ENCODE measurements around the gene CALU.
A peak's percentile ranks its signal among the peaks of the same experiment; 100 is the strongest.

The CALU gene

GRCh38 chr7:128737867-128738385 lies 1.2 kb upstream of the CALU start:
- no peak overlapping the region for H3K4me3 ChIP-seq (ENCODE audit: low read depth in 1 of 2, low read length in 2 of 2)
- peak overlapping the region; percentile 96 for H3K27ac ChIP-seq (ENCODE audit: low read length)

GRCh38 chr7:128738570-128739047 lies 550 bp upstream of the CALU start:
- peaks cover 11 to 18% of the 10 kb centered on the region in 2 donors for H3K4me1 ChIP-seq (ENCODE audit: control insufficient read depth in 1 of 2, insufficient read depth in 2 of 2, low read length in 2 of 2)
- H3K27ac ChIP-seq (ENCODE audit: low read length) = peak overlapping the region; percentile 96
- no peaks in the 10 kb centered on the region for H3K27me3 ChIP-seq (ENCODE audit: low read depth, low read length)
- H3K9me3 ChIP-seq (ENCODE audit: control insufficient read depth in 1 of 2, low read length in 2 of 2) = no peaks in the 10 kb centered on the region
- H3K36me3 ChIP-seq (ENCODE audit: control insufficient read depth in 1 of 2, insufficient read depth in 2 of 2, low read length in 2 of 2) = peaks cover 0 to 22% of the 10 kb centered on the region in 2 donors
- peak overlapping the region; percentile 69 to 97 for H3K4me3 ChIP-seq (ENCODE audit: low read depth in 1 of 2, low read length in 2 of 2)

More at GRCh38 chr7:128737867-128738385, 1.2 kb upstream of the CALU start:
- Histone ChIP-seq H3K4me1 (ENCODE audit: control insufficient read depth in 1 of 2, insufficient read depth in 2 of 2, low read length in 2 of 2) (peaks cover 11 to 18% of the 10 kb centered on the region in 2 donors), H3K27me3 (ENCODE audit: low read depth, low read length) (no peaks in the 10 kb centered on the region), H3K36me3 (ENCODE audit: control insufficient read depth in 1 of 2, insufficient read depth in 2 of 2, low read length in 2 of 2) (peaks cover 0 to 22% of the 10 kb centered on the region in 2 donors), H3K9me3 (ENCODE audit: control insufficient read depth in 1 of 2, low read length in 2 of 2) (no peaks in the 10 kb centered on the region)

GRCh38 chr7:128739990-128740682 lies 977 bp downstream of the CALU start:
- Histone ChIP-seq H3K27me3 (ENCODE audit: low read depth, low read length) (no peaks in the 10 kb centered on the region), H3K9me3 (ENCODE audit: control insufficient read depth in 1 of 2, low read length in 2 of 2) (no peaks in the 10 kb centered on the region), H3K27ac (ENCODE audit: low read length) (peak overlapping the region; percentile 93), H3K36me3 (ENCODE audit: control insufficient read depth in 1 of 2, insufficient read depth in 2 of 2, low read length in 2 of 2) (peaks cover 0 to 22% of the 10 kb centered on the region in 2 donors), H3K4me3 (ENCODE audit: low read depth in 1 of 2, low read length in 2 of 2) (peak overlapping the region; percentile 69 to 97), H3K4me1 (ENCODE audit: control insufficient read depth in 1 of 2, insufficient read depth in 2 of 2, low read length in 2 of 2) (peaks cover 11 to 26% of the 10 kb centered on the region in 2 donors)

GRCh38 chr7:128740996-128741395 lies 1.8 kb downstream of the CALU start:
- Histone ChIP-seq H3K9me3 (ENCODE audit: control insufficient read depth in 1 of 2, low read length in 2 of 2) (no peaks in the 10 kb centered on the region), H3K4me3 (ENCODE audit: low read depth in 1 of 2, low read length in 2 of 2) (peak overlapping the region; percentile 69 to 97), H3K27ac (ENCODE audit: low read length) (peak overlapping the region; percentile 93), H3K4me1 (ENCODE audit: control insufficient read depth in 1 of 2, insufficient read depth in 2 of 2, low read length in 2 of 2) (peaks cover 11 to 26% of the 10 kb centered on the region in 2 donors), H3K36me3 (ENCODE audit: control insufficient read depth in 1 of 2, insufficient read depth in 2 of 2, low read length in 2 of 2) (peaks cover 0 to 22% of the 10 kb centered on the region in 2 donors), H3K27me3 (ENCODE audit: low read depth, low read length) (no peaks in the 10 kb centered on the region)

- Histone ChIP-seq H3K27me3 (ENCODE audit: low read depth, low read length) (no peaks in the 10 kb centered on the region), H3K36me3 (ENCODE audit: control insufficient read depth in 1 of 2, insufficient read depth in 2 of 2, low read length in 2 of 2) (peaks cover 0 to 22% of the 10 kb centered on the region in 2 donors), H3K27ac (ENCODE audit: low read length) (peak overlapping the region; percentile 93), H3K9me3 (ENCODE audit: control insufficient read depth in 1 of 2, low read length in 2 of 2) (no peaks in the 10 kb centered on the region), H3K4me3 (ENCODE audit: low read depth in 1 of 2, low read length in 2 of 2) (peak overlapping the region; percentile 69 to 97), H3K4me1 (ENCODE audit: control insufficient read depth in 1 of 2, insufficient read depth in 2 of 2, low read length in 2 of 2) (peaks cover 11 to 26% of the 10 kb centered on the region in 2 donors)
These were observed 2.3 kb downstream of the CALU start for GRCh38 chr7:128741491-128741890.

GRCh38 chr7:128742206-128742605 lies 3.0 kb downstream of the CALU start:
- Histone ChIP-seq H3K27me3 (ENCODE audit: low read depth, low read length) (no peaks in the 10 kb centered on the region), H3K27ac (ENCODE audit: low read length) (peak overlapping the region; percentile 93), H3K9me3 (ENCODE audit: control insufficient read depth in 1 of 2, low read length in 2 of 2) (no peaks in the 10 kb centered on the region), H3K4me1 (ENCODE audit: control insufficient read depth in 1 of 2, insufficient read depth in 2 of 2, low read length in 2 of 2) (peaks cover 11 to 26% of the 10 kb centered on the region in 2 donors), H3K36me3 (ENCODE audit: control insufficient read depth in 1 of 2, insufficient read depth in 2 of 2, low read length in 2 of 2) (peaks cover 0 to 22% of the 10 kb centered on the region in 2 donors), H3K4me3 (ENCODE audit: low read depth in 1 of 2, low read length in 2 of 2) (no peak overlapping the region)

GRCh38 chr7:128743112-128743772 lies 4.1 kb downstream of the CALU start:
- H3K4me3 ChIP-seq (ENCODE audit: low read depth in 1 of 2, low read length in 2 of 2) = no peak overlapping the region
- no peaks in the 10 kb centered on the region for H3K9me3 ChIP-seq (ENCODE audit: control insufficient read depth in 1 of 2, low read length in 2 of 2)
- H3K4me1 ChIP-seq (ENCODE audit: control insufficient read depth in 1 of 2, insufficient read depth in 2 of 2, low read length in 2 of 2) = peaks cover 11 to 26% of the 10 kb centered on the region in 2 donors
- H3K27me3 ChIP-seq (ENCODE audit: low read depth, low read length) = no peaks in the 10 kb centered on the region
- peaks cover 5 to 22% of the 10 kb centered on the region in 2 donors for H3K36me3 ChIP-seq (ENCODE audit: control insufficient read depth in 1 of 2, insufficient read depth in 2 of 2, low read length in 2 of 2)
- H3K27ac ChIP-seq (ENCODE audit: low read length) = no peak overlapping the region

GRCh38 chr7:128744366-128744905 lies 5.3 kb downstream of the CALU start:
- H3K9me3 ChIP-seq (ENCODE audit: control insufficient read depth in 1 of 2, low read length in 2 of 2) = no peaks in the 10 kb centered on the region
- peaks cover 7 to 26% of the 10 kb centered on the region in 2 donors for H3K4me1 ChIP-seq (ENCODE audit: control insufficient read depth in 1 of 2, insufficient read depth in 2 of 2, low read length in 2 of 2)
- H3K27ac ChIP-seq (ENCODE audit: low read length) = no peak overlapping the region
- H3K4me3 ChIP-seq (ENCODE audit: low read depth in 1 of 2, low read length in 2 of 2) = no peak overlapping the region
- no peaks in the 10 kb centered on the region for H3K27me3 ChIP-seq (ENCODE audit: low read depth, low read length)
- peaks cover 17 to 25% of the 10 kb centered on the region in 2 donors for H3K36me3 ChIP-seq (ENCODE audit: control insufficient read depth in 1 of 2, insufficient read depth in 2 of 2, low read length in 2 of 2)

GRCh38 chr7:128745706-128746105 lies 6.5 kb downstream of the CALU start:
- H3K27me3 ChIP-seq (ENCODE audit: low read depth, low read length) = no peaks in the 10 kb centered on the region
- no peaks in the 10 kb centered on the region for H3K9me3 ChIP-seq (ENCODE audit: control insufficient read depth in 1 of 2, low read length in 2 of 2)
- no peak overlapping the region for H3K27ac ChIP-seq (ENCODE audit: low read length)
- peaks cover 7 to 21% of the 10 kb centered on the region in 2 donors for H3K4me1 ChIP-seq (ENCODE audit: control insufficient read depth in 1 of 2, insufficient read depth in 2 of 2, low read length in 2 of 2)
- H3K36me3 ChIP-seq (ENCODE audit: control insufficient read depth in 1 of 2, insufficient read depth in 2 of 2, low read length in 2 of 2) = peaks cover 20 to 29% of the 10 kb centered on the region in 2 donors
- H3K4me3 ChIP-seq (ENCODE audit: low read depth in 1 of 2, low read length in 2 of 2) = no peak overlapping the region

GRCh38 chr7:128747327-128748079 lies 8.3 kb downstream of the CALU start:
- Histone ChIP-seq H3K9me3 (ENCODE audit: control insufficient read depth in 1 of 2, low read length in 2 of 2) (no peaks in the 10 kb centered on the region), H3K4me1 (ENCODE audit: control insufficient read depth in 1 of 2, insufficient read depth in 2 of 2, low read length in 2 of 2) (peaks cover 0 to 8% of the 10 kb centered on the region in 2 donors), H3K27me3 (ENCODE audit: low read depth, low read length) (no peaks in the 10 kb centered on the region), H3K36me3 (ENCODE audit: control insufficient read depth in 1 of 2, insufficient read depth in 2 of 2, low read length in 2 of 2) (peaks cover 25 to 29% of the 10 kb centered on the region in 2 donors), H3K27ac (ENCODE audit: low read length) (no peak overlapping the region), H3K4me3 (ENCODE audit: low read depth in 1 of 2, low read length in 2 of 2) (no peak overlapping the region)

Measured in muscle layer of duodenum (tissue), 2 donors.